ENCODE measurements around the gene STK17A.

STK17A gene

DNA sequence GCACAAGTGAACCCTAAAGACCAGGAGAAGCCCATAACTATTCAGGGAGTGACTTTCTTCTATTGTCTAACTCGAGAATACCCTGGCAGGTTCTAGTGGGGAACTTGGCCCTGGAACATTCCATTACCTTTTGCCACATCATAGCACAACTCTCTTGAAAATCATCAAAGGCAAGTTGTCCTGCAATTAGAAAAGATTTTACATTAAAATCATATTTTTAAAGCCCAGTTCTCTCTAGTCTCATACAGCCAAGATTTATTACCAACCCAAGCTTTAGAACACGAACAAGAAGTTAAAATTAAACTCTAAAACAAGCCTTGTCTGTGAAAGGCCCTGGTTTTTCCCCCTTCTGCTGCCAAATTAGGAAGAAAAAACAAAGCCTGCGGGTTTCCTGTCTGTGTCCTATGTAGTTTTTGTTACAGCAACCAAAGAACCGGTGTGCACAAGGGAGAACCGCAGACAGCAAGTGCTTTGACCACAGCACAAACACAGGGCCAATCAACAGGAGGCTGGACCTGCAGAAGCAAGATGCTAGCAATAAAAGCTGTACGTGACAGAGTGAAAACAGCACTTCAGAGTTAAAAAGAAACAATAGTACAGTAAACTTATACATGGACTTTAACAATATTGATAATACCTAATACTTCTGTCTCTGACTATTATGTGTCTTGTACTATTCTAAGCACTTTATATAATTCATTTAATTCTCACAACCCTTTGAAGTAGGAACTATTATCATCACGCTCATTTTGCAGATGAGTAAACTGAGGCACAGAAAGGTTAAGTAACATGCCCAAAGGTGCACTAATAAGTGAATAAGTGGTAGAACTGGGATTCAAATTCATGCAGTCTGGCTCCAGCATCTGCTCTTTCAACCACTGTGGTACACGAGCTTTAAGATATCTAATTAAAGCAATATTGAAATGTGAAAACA, 65.8 kb downstream of the STK17A start:
- TF ChIP-seq, protein P1, sequence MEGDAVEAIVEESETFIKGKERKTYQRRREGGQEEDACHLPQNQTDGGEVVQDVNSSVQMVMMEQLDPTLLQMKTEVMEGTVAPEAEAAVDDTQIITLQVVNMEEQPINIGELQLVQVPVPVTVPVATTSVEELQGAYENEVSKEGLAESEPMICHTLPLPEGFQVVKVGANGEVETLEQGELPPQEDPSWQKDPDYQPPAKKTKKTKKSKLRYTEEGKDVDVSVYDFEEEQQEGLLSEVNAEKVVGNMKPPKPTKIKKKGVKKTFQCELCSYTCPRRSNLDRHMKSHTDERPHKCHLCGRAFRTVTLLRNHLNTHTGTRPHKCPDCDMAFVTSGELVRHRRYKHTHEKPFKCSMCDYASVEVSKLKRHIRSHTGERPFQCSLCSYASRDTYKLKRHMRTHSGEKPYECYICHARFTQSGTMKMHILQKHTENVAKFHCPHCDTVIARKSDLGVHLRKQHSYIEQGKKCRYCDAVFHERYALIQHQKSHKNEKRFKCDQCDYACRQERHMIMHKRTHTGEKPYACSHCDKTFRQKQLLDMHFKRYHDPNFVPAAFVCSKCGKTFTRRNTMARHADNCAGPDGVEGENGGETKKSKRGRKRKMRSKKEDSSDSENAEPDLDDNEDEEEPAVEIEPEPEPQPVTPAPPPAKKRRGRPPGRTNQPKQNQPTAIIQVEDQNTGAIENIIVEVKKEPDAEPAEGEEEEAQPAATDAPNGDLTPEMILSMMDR (IDR thresholded peaks at IDR 0.05; ENCODE audit: insufficient read depth, missing control alignments), result no peak
- FAIRE-seq, result no peak
- no peak for DNase-seq (ENCODE audit: insufficient read length, low spot score)

DNA sequence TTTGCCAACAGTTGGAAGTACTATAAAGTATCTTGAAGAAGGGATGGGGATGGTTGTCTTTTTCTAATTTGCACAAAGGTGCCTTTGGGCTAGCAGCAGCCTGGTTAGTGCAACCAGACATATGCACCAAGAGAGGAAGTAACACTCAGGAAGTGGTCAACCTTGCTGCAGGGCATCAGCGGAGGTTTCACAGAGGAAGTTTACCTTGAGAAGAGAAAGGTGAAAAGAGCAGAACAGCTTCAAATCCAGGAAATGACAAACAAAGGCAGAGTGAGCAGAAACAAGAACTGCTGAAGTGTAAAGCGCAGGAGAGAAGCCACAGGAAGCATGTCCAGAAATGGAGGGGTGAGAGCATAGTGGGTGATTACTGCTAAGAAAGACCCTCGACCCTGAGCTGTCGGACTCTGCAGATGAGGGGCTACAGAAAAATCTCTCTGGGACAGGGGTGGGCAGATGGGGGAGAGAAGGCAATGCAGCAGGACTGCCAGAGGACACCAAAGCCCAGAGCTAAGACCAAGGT, 66.9 kb downstream of the STK17A start:
- FAIRE-seq (no peak), DNase-seq (ENCODE audit: insufficient read length, low spot score) (no peak)
- TF ChIP-seq, protein P1 (IDR thresholded peaks at IDR 0.05; ENCODE audit: insufficient read depth, missing control alignments), result no peak

DNA sequence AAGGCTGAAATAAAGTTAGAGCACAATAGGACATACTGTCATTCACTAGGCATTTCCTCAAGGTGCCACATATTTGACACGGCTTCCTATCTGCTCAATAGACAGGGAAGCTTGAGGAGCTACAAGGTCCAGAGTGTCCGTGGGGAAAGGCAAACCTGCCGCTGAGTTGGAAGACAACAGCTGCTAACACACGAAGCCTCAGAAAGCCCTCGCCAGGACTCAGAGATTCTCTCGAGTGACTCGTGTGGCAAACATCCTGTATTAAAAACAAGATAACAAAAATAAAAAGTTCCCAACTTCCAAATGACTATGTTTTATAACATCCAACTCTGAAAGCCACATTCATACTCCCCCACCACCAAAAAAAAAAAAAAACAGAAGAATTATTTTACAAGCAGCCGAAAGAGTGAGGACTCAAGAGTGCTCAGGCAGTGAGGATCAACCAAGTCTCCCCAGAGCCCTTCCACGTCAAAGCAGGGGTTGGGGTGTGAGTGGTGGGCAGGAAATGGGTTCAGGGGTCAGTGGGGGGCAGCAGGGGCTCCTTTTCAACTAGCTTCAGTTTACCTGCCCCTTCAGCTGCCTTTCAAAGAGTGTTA, 67.6 kb downstream of the STK17A start:
- no peak for DNase-seq (ENCODE audit: insufficient read length, low spot score)
- FAIRE-seq, result no peak
- TF ChIP-seq, protein P1 (IDR thresholded peaks at IDR 0.05; ENCODE audit: insufficient read depth, missing control alignments), result no peak

DNA sequence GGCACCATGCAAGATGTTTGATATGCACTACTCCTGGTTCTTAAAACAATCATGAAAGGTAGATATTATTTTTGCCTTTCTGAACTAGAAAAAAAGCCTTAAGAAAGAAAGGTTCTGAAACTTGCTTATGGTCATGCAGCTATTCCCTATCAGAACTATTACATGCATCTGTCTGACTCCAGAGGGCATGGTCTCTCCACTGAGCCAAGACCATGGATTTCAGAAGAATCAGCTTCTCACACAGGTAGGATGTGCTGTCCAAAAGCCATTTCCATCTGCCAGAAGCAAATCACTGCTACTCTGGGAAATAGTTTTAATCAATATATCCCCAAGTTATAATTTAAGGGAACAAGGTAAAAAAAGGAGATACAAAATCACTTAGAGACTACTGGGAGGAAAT, 69.5 kb downstream of the STK17A start:
- TF ChIP-seq, protein P1 (IDR thresholded peaks at IDR 0.05; ENCODE audit: insufficient read depth, missing control alignments), result no peak
- DNase-seq (ENCODE audit: insufficient read length, low spot score), result no peak
- no peak for FAIRE-seq

DNA sequence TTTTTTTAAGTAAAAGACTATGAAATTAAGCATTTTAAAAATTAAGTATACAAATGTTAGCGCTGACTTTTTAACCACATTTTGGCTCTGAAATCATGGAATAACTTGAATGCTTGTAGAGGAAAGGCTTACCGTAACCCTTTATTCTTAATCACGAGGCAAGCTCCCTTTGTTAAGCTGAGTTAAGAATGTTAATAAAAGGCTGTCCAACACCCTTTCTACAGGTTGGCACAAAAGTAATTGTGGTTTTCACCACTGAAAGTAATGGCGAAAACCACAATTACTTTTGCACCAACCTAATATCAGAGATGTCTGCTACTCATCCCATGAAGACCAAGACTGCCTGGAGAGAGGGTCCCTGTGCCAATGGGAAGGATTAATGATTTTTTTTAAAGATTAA, 70.6 kb downstream of the STK17A start:
- DNase-seq (ENCODE audit: insufficient read length, low spot score) (no peak), FAIRE-seq (no peak)
- TF ChIP-seq, protein P1 (IDR thresholded peaks at IDR 0.05; ENCODE audit: insufficient read depth, missing control alignments), result no peak

DNA sequence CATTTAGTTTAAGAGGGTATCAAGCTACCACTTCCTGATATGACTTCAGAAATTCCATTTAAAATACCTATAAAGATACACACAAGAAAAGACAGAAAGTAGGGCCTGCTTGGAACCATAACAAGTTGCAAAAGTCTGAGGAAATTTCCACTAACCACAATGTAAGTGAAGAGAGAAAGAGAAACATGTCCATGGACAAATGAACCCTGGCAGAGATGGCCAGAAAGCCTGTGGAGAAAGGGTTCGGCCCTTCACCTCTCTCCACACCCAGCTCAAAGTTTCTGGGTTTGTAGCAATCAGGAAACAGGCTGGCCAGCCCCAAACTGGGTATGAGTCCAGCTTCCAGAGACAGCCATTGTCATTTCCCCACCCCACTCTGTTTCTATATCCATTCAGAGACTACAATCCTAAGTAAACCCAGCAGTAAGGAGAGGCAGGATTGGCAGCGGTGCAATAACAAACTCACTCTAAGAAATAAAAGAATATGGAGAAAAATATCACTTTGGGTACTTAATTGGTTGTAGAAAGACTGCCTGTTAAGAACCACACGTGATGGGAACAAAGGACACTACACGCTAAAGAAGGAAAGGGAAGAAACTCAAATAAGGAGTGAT, 71.1 kb downstream of the STK17A start:
- TF ChIP-seq, protein P1 (IDR thresholded peaks at IDR 0.05; ENCODE audit: insufficient read depth, missing control alignments), result no peak
- DNase-seq (ENCODE audit: insufficient read length, low spot score) (no peak), FAIRE-seq (no peak)
